HepG2 (cell line): ENCODE measurements around the gene ARFGAP3. TPM values are rescaled to one million over a fixed set of nuclear protein-coding genes. Genes with fewer than 3 reads are reported as not detected.

Source experiments
- ATAC-seq: fragments of 200-7000 bp; cut with Tn5 transposase; 3 replicates; pipeline ENCODE4 v1.9.1; 2020; ENCODE audit warnings: mild to moderate bottlenecking, moderate library complexity
- BruUV-seq: library from RNA; stranded (reverse); fragments of 400-500 nt; replicated peaks from 2 replicates; lab custom pipeline; 2021; lab: Mats Ljungman, UMichigan
- CTCF ChIA-PET: fragments of 300-600 bp; formaldehyde crosslinking; extraction: SDS; loops from one replicate; lab custom pipeline; 2021; ENCODE audit warnings: low total read pairs, inconsistent platforms, low intra/inter-chr PET ratio; lab: Yijun Ruan, JAX
- POLR2A ChIA-PET: fragments of 350-600 bp; sonication (Branson Sonifier 250); formaldehyde crosslinking; loops from one replicate; lab custom pipeline; 2020; ENCODE audit warnings: antibody characterized with exemption, inconsistent platforms; lab: Yijun Ruan, JAX
- DNase-seq: peaks from one replicate; pipeline ENCODE4 v3.0.0-alpha.2; 2015; ENCODE audit warnings: low spot score
- FAIRE-seq: peaks from 3 replicates; lab custom pipeline; 2011; peaks lifted over from hg19 to GRCh38; lab: Jason Lieb, UNC
- H2AFZ ChIP-seq: one replicate; pipeline ENCODE4 v1.6.1; 2011; ENCODE audit warnings: low read length, inconsistent platforms
- H3K27ac ChIP-seq: fragments of 300-600 bp; 3 replicates; pipeline ENCODE4 v1.8.0; 2011; ENCODE audit warnings: mixed run types, mild to moderate bottlenecking, mixed read lengths, low read length, inconsistent platforms; ENCODE audit not compliant: insufficient read depth; ENCODE audit errors: extremely low read length
- H3K27me3 ChIP-seq, 2 experiments: fragments of 200-600 bp in 1 of 2; 2 replicates in 1 of 2; 3 replicates in 1 of 2; pipeline versions ENCODE4 v1.6.0 to v1.8.0; 2011; ENCODE audit warnings: low read length in 2 of 2, mild to moderate bottlenecking in 2 of 2, moderate library complexity in 2 of 2, inconsistent platforms in 1 of 2; ENCODE audit not compliant: insufficient read depth in 2 of 2, control insufficient read depth in 1 of 2
- H3K36me3 ChIP-seq, 2 experiments: fragments of 200-600 bp in 1 of 2; replicated peaks in 1 of 2; 2 replicates in 1 of 2; 3 replicates in 1 of 2; pipeline versions ENCODE4 v1.5.1 to v1.8.0; 2011; ENCODE audit warnings: low read length in 2 of 2, inconsistent platforms in 1 of 2; ENCODE audit not compliant: insufficient read depth in 2 of 2, control insufficient read depth in 1 of 2
- H3K4me1 ChIP-seq: 2 replicates; pipeline ENCODE4 v1.5.1; 2012; ENCODE audit warnings: low read length, inconsistent platforms; ENCODE audit not compliant: insufficient read depth
- H3K4me2 ChIP-seq: 2 replicates; pipeline ENCODE4 v1.6.0; 2011; ENCODE audit warnings: low read depth, low read length, inconsistent platforms
- H3K4me3 ChIP-seq, 3 experiments: fragments of 200-600 bp in 1 of 3; sonication (generic), shearing (Covaris generic) in 1 of 3; replicated peaks in 1 of 3; 2 replicates each; pipeline ENCODE4 v1.5.1; 2011 to 2016; ENCODE audit warnings: low read length in 3 of 3, inconsistent platforms in 2 of 3, low read depth in 2 of 3, mild to moderate bottlenecking in 2 of 3, control low read depth in 1 of 3, mixed read lengths in 1 of 3; ENCODE audit not compliant: insufficient read depth in 1 of 3
- H3K79me2 ChIP-seq: one replicate; pipeline ENCODE4 v1.6.1; 2011; ENCODE audit warnings: low read length, inconsistent platforms; ENCODE audit not compliant: insufficient read depth
- H3K9ac ChIP-seq: 2 replicates; pipeline ENCODE4 v1.6.0; 2011; ENCODE audit warnings: mild to moderate bottlenecking, low read depth, low read length, inconsistent platforms; ENCODE audit not compliant: insufficient read depth
- H3K9me3 ChIP-seq: 2 replicates; pipeline ENCODE4 v1.5.1; 2012; ENCODE audit warnings: mild to moderate bottlenecking, low read length
- H4K20me1 ChIP-seq: 2 replicates; pipeline ENCODE4 v1.6.0; 2011; ENCODE audit warnings: inconsistent platforms, mild to moderate bottlenecking, low read length, moderate library complexity; ENCODE audit not compliant: insufficient read depth
- ATF2 ChIP-seq: sonication (generic); formaldehyde crosslinking; IDR thresholded peaks from 2 replicates; pipeline ENCODE4 v1.4.0; 2020; ENCODE audit warnings: missing genetic modification reagents
- CCAR2 ChIP-seq: fragments of 200-400 bp; formaldehyde crosslinking; optimal IDR thresholded peaks from 2 replicates; pipeline ENCODE3; 2018; ENCODE audit warnings: low read depth, mild to moderate bottlenecking, low read length, moderate library complexity
- HOXA3 ChIP-seq: sonication (generic); formaldehyde crosslinking; IDR thresholded peaks from 2 replicates; pipeline ENCODE4 v1.5.0; 2020; ENCODE audit warnings: missing genetic modification reagents
- MEF2D ChIP-seq: sonication (generic); formaldehyde crosslinking; IDR thresholded peaks from 2 replicates; pipeline ENCODE4 v1.5.1; 2020; ENCODE audit warnings: mild to moderate bottlenecking, missing genetic modification reagents
- MXD4 ChIP-seq: IDR thresholded peaks from 2 replicates; pipeline ENCODE4 v1.6.1; 2016; ENCODE audit warnings: mild to moderate bottlenecking, missing biosample characterization, missing genetic modification reagents
- PHF8 ChIP-seq: sonication (generic); formaldehyde crosslinking; IDR thresholded peaks from 2 replicates; pipeline ENCODE4 v1.5.0; 2020; ENCODE audit warnings: missing genetic modification reagents
- PLSCR1 ChIP-seq: sonication (generic); formaldehyde crosslinking; IDR thresholded peaks from 2 replicates; pipeline ENCODE4 v1.5.0; 2020; ENCODE audit warnings: missing genetic modification reagents, mild to moderate bottlenecking, borderline replicate concordance
- YEATS2 ChIP-seq: sonication (generic); formaldehyde crosslinking; IDR thresholded peaks from 2 replicates; pipeline ENCODE4 v1.4.0; 2020; ENCODE audit warnings: missing genetic modification reagents, borderline replicate concordance
- ZBTB10 ChIP-seq: sonication (generic); formaldehyde crosslinking; IDR thresholded peaks from 2 replicates; pipeline ENCODE4 v1.4.0; 2020; ENCODE audit warnings: missing genetic modification reagents, borderline replicate concordance
- ZMAT5 ChIP-seq: sonication (generic); formaldehyde crosslinking; IDR thresholded peaks from 2 replicates; pipeline ENCODE4 v1.5.0; 2020; ENCODE audit warnings: mild to moderate bottlenecking, low read depth, missing genetic modification reagents, borderline replicate concordance
- ZNF382 ChIP-seq: sonication (generic); formaldehyde crosslinking; IDR thresholded peaks from 2 replicates; pipeline ENCODE4 v1.5.0; 2020; ENCODE audit warnings: missing genetic modification reagents, mild to moderate bottlenecking, borderline replicate concordance
- ZNF510 ChIP-seq: sonication (generic); formaldehyde crosslinking; IDR thresholded peaks from 2 replicates; pipeline ENCODE4 v1.4.0; 2020; ENCODE audit warnings: low read depth, mild to moderate bottlenecking, missing genetic modification reagents
- WGBS: methylation state at CpG from one replicate; pipeline ENCODE4 v1.1.6; 2017; ENCODE audit warnings: low lambda C conversion rate; 5-methylcytosine and 5-hydroxymethylcytosine counted together
- in situ Hi-C: cut with HindIII; loops from 2 replicates; pipeline ENCODE4 v1.10.0; 2017; ENCODE audit warnings: low pct_unique_long_range_greater_than_20kb; ENCODE audit not compliant: extremely low pct_ligation_motif_present
- intact Hi-C: fragments of 100-400 bp; cut with micrococcal nuclease; formaldehyde crosslinking; loops from one replicate; pipeline ENCODE4 v1.10.0; 2022; ENCODE audit not compliant: unreplicated experiment
- polyA plus RNA-seq, 8 experiments: library from polyadenylated mRNA; depleted of rRNA in 3 of 8; stranded (reverse) in 7 of 8; unstranded in 1 of 8; fragments of >200 nt; fragmentation: Illumina TruSeq in 4 of 8; extraction: Trizol in 4 of 8; gene quantifications; 2 replicates each; pipeline versions ENCODE4 v1.2.1 to v1.2.3, GENCODE V29; 2011 to 2016; ENCODE audit warnings: low read depth in 4 of 8, missing spikeins in 1 of 8, mixed read lengths in 1 of 8; ENCODE audit not compliant: insufficient read depth in 1 of 8
- total RNA-seq, 5 experiments: library from RNA; depleted of rRNA; stranded (reverse); fragments of >200 nt; fragmentation: Illumina TruSeq; extraction: Trizol; gene quantifications; 2 replicates each; pipeline ENCODE4 v1.2.3, GENCODE V29; 2016; ENCODE audit warnings: low read depth in 1 of 5

Gene ARFGAP3
- total and polyA plus RNA-seq, 2 of the 13 experiments (the other 11 are each of a cell fraction or from before 2014, with no cell fraction given): 41.7 to 61.6 TPM

GRCh38 chr22:42820045-42820763 lies 36.9 kb downstream of the ARFGAP3 start (continued):
- no peak for TF ChIP-seq ATF2

GRCh38 chr22:42819412-42820044 lies 37.5 kb downstream of the ARFGAP3 start:
- ATAC-seq: no peak
- H3K9ac ChIP-seq: no peak overlapping the region
- no peak for DNase-seq
- no peak overlapping the region for H3K27ac ChIP-seq
- no peak for FAIRE-seq
- no peaks in the 10 kb centered on the region for H3K9me3 ChIP-seq
- TF ChIP-seq ZNF510 (CRISPR knock-in tag) (no peak), ZNF382 (CRISPR knock-in tag) (no peak), YEATS2 (CRISPR knock-in tag) (no peak), ZMAT5 (CRISPR knock-in tag) (no peak), PHF8 (CRISPR knock-in tag) (no peak), MEF2D (CRISPR knock-in tag) (no peak), PLSCR1 (no peak), MXD4 (CRISPR knock-in tag) (no peak), CCAR2 (no peak), ZBTB10 (no peak), HOXA3 (CRISPR knock-in tag) (no peak)
- TF ChIP-seq, all 625 proteins: peak for 0
- ChIA-PET CTCF (interaction anchor here (2.4 kb wide), 1 partner anchor 40 kb away, joined by 8 read pairs; no protein-coding TSS in a partner anchor), POLR2A (no interaction called here)
- no TSS peak for BruUV-seq
- no peaks in the 10 kb centered on the region for H4K20me1 ChIP-seq
- peaks cover 8% of the 10 kb centered on the region for H3K4me1 ChIP-seq
- intact Hi-C loops: no loop called here
- in situ Hi-C loops: no loop called here
- H3K27me3 ChIP-seq: no peaks in the 10 kb centered on the region
- no peak overlapping the region for H3K4me3 ChIP-seq
- H3K36me3 ChIP-seq: peaks cover 4 to 25% of the 10 kb centered on the region in 2 experiments
- no peaks in the 10 kb centered on the region for H3K79me2 ChIP-seq
- 85% methylated on average over 9 of the region's 9 CpGs for WGBS
- no peak overlapping the region for H3K4me2 ChIP-seq
- H2AFZ ChIP-seq: no peak overlapping the region
